HG03378 (cell line): ENCODE measurements around the gene ATXN7L1.

ENCODE experiments used
- ATAC-seq: cut with Tn5 transposase; IDR thresholded peaks from one replicate; pipeline ENCODE4 v1.9.1; 2021; ENCODE audit warnings: mild to moderate bottlenecking, moderate library complexity; ENCODE audit not compliant: unreplicated experiment

ATXN7L1 gene

DNA sequence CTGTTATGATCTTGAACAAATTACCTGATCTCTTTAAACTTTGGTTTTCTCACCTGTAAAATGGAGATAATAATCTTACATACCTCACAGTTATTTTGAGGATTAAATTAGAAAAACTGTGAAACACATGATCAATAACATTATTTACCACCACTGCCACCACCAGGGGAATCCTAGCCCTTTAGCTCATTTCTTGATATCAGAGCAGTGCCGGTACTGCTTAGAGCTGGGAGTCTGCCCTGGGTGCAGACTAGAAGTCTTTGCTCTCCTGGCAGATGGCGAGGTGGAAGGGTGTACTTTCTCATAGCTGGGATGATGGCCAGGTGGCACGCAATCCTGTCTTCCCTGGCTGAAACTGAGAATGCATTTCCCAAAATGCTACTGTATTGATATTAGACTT lies 282.4 kb downstream of the ATXN7L1 start:
- ATAC-seq = no peak

DNA sequence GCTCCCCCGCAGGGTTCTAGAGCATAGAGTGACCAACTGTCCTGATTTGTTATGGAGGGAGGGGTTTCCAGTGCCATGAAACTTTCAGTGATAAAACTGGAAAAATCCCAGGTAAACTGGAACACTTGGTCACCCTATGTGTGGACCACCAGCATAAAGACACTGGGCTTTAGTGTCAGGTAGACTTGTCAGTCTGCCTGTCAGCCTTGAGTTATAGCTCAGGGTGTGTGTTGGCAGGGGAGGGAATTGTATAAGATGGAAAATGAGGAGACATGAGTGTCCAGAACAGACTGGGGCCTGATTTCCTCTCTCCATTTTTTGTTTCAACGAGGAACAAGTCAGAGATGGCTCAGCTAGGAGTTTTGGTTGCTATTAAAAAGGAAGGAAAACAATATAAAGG lies 284.9 kb downstream of the ATXN7L1 start:
- no peak for ATAC-seq

DNA sequence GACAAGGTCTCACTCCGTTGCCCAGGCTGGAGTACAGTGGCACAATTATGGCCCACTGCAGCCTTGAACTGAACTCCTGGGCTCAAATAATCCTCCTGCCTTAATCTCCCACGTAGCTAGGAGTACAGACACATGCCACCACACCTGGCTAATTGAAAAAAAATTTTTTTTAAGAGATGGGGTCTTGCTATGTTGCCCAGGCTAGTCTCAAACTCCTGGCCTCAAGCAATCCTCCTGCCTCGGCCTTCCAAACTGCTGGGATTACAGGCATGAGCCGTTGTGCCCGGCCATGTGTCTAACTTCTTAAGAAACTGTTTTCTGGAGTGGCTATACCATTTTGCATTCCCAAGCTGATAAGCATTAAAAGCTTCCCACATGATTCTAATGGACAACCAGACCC lies 285.6 kb downstream of the ATXN7L1 start:
- ATAC-seq = no peak

DNA sequence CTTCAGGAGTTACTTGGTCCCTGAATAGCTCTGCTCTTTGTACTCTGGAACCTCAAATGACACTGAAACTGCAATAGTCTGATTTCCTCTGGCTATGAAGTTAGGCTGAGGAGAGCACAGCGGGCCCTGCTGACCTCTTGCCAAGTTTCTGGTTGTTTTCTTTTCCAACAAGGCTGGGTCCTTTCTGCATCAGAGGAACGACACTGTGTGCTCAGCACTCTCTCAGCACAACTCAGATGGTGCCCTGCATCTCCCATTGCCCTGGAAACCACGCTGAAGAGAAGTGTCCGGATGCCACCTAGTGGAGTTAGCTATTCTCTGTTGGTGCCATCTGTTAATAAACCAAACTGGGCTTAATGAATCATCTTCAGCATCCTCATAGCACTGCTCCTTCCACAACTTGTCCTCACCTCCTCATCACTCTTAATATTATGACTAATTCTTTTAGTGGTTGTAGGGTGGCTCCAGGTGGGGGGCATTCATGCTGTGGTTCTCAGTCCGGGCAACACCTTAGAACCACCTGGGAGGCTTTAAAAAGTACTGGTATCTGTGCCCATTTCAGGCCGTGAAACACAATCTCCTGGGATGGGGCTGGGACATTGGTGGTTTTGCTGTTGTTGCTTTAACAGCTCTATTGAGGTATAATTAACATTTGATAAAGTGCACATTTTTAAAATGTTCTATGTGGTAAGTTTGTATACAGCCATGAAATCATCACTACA lies 286.9 kb downstream of the ATXN7L1 start:
- ATAC-seq = peak; percentile 85

DNA sequence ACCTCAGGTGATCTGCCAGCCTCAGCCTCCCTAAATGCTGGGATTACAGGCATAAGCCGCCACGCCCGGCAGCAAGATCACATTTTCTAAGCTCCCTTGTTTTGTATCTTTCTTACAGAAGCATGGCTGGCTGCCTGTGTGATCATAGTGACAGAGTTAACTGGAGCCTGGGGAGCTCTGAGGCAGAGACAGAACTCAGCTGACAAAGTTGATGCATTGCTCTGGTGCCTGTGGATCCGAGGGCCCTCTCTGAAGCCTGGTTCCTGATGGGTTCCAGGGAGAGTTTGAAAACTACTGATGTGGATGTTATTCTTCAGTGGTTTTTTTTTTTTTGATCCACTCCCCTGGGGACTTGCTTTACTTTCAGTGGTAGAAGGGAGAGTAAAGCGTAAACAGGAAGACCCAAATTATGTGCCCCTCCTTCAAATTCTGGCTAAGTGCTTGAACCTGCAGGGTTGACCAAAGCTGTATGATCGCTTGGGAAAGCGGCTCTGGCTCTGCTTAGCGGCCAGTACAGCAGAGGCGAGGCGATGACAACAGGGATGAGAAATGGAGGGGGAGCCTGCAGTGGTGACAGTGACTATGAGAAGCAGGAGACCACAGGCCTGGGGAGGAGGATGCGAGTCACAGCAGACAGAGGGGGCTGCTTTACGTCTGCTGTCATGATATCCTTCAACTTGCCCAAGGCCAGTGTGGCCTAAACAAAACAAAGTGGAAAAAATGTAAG lies 288.3 kb downstream of the ATXN7L1 start:
- no peak for ATAC-seq

DNA sequence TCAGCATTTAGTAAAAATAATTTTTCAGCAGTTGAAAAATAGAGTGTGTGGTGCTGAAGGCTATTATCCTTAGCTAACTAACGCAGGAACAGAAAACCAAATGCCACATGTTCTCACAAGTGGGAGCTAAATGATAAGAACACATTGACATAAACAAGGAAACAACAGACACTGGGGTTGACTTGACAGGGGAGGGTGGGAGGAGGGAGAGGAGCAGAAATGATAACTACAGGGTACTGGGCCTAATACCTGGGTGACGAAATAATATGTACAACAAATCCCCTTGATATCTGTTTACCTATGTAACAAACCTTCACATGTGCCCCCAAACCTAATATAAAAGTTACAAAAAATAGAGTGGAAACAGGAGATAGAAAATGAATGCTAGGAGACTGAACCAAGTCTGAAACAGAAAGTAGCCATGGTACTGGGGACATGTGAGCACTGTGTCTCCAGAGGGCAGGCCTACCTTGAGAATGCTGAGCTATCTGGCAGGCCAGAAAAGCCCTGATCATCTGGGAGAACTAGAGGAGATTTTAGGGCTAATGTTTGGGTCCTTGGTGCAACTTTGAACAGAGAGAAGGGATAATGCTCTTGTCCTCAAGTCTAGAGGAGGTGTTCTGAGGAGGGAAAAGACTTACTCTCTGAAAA lies 290.4 kb downstream of the ATXN7L1 start:
- no peak for ATAC-seq

DNA sequence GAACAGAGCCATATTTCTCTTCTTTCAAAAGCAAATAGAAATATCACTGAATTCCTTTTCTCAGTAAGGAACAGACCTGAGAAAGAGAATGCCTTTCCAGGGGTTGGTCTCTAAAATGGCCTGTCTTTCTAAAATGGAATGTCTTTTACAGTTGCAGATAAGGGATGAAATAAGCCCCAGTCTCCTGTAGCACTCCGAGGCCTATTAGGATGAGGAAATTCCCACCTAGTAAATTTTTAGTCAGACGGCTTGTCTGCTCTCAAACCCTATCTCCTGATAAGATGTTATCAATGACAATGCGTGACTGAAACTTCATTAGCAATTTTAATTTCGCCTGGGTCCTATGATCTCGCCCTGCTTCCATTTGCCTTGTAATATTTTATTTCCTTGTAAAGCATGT lies 292.2 kb downstream of the ATXN7L1 start:
- no peak for ATAC-seq

DNA sequence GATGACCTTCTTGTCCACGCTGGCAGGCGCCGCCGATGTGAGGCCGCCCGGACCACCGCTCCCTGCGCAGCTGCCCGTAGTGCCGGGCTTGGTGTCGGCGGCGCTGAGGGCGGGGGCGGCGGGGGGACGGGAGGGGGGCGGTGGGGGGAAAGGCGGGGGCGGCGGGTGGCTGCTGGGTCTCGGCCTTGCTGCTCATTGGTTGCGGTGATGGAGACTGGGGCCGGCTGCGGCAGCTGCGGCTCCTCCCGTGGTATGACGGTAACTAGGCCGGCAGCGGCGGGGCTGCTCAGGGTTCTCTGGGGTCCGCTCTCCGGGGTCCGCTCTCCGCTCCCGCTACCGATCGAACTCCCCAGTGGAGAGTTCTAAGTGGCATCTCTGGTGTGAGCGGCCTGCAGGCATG lies 293.3 kb downstream of the ATXN7L1 start:
- ATAC-seq = no peak

DNA sequence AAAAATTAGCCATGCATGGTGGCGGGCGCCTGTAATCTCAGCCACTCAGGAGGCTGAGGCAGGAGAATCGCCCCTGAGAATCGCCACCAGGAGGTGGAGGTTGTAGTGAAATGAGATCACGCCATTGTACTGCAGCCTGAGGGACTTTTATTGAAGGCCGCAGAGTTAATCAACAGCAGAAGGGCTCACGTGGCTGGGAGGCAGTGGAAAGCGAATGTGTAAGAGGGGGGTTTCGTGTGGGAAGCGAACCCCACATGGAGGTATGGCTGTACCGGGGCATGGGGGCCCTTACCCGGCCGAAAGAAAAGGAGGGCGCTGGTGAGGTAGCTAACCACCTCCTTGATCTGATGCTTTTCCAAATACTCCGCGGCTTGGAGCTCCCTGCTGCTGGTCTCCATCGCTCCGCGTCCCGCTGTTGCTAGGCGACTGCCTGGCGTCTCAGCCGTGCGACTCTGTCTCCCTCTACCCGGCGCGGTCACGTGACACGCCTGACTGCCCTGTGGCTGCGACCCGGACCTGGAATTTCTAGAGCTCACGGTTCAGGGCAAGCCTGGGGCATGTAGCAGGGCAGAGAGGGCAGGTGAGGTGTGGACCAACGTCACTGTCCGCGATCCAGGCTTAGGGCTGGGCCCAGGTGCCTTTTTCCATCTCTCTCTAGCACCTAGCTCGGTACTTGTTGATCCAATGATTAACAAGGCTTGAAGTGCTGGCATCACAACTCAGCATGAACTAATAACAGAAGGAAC lies 295.2 kb downstream of the ATXN7L1 start, which contains the start of gene EFCAB10:
Gene EFCAB10 (minus strand): TSS at position 428 of the 746 bp plus-strand sequence. CDS start 30 bp downstream, at position 398.
- peak; percentile 50 for ATAC-seq

DNA sequence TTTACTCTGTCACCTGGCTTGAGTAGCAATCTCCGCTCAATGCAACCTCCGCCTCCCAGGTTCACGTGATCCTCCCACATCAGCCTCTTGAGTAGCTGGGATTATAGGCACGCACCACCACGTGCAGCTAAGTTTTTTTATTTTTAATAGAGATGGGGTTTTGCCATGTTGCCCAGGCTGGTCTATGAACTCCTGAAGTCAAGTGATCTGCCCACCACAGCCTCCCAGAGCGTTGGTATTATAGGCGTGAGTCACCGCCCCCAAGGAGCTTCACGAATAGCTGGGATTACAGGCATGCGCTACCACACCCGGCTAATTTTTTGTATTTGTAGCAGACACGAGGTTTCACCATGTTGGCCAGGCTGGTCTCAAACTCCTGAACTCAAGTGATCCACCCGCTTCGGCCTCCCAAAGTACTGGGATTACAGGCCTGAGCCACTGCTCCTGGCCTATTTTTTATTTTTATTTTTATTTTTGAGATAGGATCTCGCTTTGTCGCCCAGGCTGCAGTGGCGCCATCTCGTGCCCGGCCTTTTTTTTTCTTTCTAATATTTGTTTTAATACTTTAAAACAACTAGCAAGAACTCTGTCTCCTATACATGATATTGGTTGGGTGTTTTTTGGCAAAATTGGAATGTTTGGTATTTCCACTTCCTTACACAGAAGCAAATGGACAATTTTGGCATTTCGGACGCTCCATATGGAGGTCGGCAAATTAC lies 296.2 kb downstream of the ATXN7L1 start:
- no peak for ATAC-seq

DNA sequence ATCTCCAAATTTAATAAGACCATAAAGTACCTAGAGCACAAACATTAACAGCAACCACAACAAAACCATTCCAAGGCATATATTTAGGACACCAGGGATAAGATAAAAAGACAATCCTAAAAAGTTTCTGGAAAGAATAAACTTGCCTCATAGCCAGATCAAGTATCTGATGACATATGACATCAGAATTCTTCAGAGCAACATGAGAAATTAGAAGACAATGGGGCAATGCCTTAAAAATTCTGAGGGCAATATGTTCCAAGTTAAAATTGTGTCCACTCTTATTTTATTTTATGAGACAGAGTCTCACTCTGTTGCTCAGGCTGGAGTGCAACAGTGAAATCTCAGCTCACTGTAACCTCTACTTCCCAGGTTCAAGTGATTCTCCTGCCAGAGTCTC lies 297.9 kb downstream of the ATXN7L1 start:
- ATAC-seq = no peak

DNA sequence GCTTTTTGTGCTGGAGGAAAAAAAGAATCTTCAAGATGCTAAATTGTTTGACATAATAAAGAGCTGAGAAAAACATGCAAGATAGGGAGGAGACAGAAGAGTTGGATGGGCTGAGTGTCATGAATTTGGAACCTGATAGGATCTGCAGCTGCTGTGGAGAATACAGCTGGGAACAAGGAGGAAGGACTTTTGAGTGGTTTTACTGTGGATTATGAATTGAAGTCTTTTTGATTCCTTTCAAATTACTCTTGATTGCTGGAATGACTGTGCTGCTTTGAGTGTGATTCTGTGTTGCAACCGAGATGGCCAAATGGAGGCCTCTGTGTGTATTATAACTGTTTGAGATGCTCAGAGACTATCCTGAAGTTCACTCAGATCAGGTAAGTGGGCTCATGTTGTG lies 299.1 kb downstream of the ATXN7L1 start:
- no peak for ATAC-seq

DNA sequence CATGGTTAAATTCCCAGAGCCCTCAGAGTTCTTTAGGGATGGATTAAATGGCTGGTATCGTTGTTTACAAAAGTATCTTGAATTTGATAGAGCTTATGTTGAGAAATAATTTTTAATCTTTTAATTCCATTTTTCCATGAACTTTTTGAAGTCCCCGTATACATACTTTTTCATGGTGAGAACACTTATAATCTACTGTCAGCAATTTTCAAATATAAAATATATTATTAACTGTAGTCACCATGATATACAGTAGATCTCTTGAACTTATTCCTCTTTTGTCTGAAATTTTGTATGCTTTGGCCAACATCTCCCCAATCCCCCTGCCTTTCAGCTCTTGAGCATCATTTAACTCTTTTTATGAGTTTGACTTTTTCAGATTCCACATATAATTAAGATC lies 304.5 kb downstream of the ATXN7L1 start:
- no peak for ATAC-seq

DNA sequence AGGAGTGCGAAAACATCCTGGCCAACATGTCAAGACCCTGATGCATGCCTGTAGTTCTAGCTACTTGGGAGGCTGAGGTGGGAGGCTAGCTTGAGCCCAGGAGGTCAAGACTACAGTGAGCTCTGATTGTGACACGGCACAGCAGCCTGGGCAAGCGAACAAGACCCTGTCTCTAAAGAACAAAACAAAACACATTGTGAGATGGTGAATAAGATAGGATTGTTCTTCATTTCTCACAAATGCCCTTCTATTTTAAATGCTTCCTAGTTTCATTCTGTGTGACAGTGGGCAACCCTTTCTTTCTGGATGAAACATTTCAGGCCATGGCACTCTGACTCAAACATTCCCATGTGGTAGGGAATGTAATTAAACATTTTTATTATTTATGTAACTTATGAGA lies 308.6 kb downstream of the ATXN7L1 start:
- ATAC-seq = no peak

DNA sequence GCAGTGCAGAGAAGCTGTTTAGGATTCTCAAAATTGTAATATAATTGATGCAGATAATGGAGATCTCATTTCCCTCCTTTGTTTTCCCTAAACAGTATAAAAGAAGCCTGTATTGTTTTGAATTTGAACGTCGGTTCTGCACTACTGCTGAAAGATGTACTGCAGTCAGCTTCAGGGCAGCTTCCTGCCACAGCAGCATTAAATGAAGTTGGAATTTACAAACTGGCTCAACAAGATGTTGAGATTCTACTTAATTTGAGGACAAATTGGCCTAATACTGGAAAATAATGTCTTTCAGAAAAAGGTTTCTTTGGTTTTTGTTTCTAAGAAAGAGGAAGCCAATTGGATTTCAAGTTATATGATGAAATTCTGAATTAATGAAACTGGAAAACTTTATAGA lies 309.4 kb downstream of the ATXN7L1 start:
- ATAC-seq = no peak

DNA sequence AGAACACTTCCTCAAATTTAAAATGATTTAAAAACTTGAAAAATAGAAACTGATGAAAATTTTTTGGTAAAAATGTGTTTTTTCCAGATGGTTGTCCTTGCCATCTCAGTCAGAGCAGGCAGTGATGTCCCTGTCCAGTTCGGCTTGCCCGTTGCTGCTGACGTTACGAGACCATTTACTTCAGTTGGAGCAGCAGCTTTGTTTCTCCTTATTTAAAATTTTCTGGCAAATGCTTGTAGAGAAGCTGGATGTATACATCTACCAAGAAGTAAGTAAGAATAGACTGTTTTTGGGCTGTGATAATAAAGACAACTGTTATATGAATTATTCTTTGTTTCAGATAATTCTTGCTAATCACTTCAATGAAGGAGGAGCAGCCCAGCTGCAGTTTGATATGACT lies 311.2 kb downstream of the ATXN7L1 start:
- no peak for ATAC-seq

DNA sequence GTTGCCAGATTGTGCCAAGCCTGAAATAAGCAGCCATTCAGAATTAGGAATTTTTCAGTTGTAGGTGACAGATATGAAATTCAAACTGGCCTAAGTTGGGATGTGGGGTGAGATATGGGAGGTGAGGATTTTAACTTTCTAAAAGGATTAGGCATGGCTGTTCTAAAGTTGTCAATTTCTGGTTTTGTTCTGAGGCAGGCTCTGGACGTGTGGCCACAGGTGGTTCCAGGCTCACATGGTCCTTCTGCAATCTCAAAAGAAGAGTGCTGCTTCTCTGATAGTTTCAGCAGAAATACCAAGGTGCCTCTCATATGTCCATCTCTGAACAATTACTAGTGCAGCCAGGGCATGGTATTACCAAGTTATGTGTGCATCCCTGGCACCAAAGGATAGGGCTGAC lies 316.5 kb downstream of the ATXN7L1 start:
- ATAC-seq = no peak
